ENCODE data around the gene ZNF684.

GRCh38 chr1:40531381-40532061 is at the start of gene ZNF684:
- no peak for TF ChIP-seq CTCF (IDR thresholded peaks at IDR 0.05; ENCODE audit: low read length)
- no peak for TF ChIP-seq EZH2 (IDR thresholded peaks at IDR 0.05; ENCODE audit: borderline replicate concordance, low read length)
